GM19240 (cell line): ENCODE data around the gene MS4A4E.
"Not testable (repeated sequence)": the region's sequence is repeated elsewhere in the genome, so short reads cannot be mapped to it uniquely, and the experiment has no call there.

Source experiments
- DNase-seq: peaks from one replicate; pipeline ENCODE4 v3.0.0; 2011; ENCODE audit warnings: low spot score; ENCODE audit not compliant: insufficient read length

Gene MS4A4E

DNA sequence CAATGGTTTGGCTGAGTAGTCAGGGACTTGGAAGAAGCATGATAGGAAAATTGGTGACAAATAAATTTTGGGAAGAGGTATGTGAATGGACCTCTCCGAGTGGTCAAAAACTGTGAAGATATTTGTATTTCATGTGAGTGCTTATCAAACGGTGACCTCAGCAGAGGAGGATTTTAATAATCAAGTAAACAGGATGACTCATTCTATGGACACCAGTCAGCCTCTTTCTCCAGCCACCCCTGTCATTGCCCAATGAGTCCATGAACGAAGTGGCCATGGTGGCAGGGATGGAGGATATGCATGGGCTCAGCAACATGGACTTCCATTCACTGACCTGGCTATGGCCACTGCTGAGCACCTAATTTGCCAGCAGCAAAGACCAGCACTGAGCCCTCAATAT is 21.2 kb downstream of the MS4A4E start:
- no peak for DNase-seq

DNA sequence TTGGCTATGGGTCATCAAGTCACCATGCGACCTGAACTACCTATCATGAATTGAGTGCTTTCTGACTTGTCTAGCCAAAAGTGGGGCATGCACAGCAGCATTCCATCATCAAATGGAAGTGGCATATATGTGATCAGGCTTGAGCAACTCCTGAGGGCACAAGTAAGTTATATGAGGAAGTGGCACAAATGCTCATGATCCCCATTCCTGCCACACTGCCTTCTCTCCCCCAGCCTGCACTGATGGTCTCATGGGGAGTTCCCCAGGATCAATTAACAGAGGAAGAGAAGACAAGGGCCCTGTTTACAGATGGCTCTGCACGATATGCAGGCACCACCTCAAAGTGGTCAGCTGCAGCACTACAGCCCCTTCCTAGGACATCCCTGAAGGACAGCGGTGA is 21.8 kb downstream of the MS4A4E start:
- no peak for DNase-seq

DNA sequence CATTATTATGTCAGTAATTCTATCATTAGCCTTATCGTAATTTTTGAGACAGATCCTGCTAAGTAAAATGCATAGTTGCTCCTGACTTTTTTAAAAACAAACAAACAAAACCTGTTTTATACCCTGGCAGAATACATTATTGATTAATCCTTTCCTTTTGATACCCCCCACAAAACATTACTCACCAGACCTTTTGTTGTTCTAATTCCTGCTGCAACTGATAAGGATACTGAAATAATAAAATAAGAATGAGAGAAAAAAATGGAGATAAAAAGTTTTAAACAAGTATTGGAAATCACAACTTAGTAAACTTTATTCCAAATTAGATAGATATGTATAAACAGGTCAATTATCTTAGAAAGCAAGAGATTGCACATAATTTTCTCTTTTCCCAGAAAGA is 28.6 kb downstream of the MS4A4E start:
- DNase-seq, result no peak

DNA sequence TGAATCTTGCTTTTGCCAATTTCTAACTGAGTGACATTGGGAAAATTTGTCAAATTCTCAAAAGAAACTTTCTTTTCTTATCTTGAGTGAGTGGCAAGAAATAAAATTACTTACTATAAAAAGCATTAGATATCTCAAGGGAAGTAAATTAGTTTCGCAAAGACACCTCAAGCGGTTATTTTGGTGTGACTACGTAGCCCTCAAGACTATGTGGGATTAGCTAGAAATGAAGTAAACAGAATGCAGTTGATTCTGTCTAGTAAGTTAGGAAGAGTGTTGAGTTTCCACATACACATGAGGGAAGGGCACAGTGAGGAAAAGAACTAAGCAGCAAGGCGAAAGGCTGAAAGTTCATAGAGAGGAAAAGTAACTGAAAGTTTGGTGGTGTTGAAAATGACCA is 31.7 kb downstream of the MS4A4E start:
- no peak for DNase-seq

DNA sequence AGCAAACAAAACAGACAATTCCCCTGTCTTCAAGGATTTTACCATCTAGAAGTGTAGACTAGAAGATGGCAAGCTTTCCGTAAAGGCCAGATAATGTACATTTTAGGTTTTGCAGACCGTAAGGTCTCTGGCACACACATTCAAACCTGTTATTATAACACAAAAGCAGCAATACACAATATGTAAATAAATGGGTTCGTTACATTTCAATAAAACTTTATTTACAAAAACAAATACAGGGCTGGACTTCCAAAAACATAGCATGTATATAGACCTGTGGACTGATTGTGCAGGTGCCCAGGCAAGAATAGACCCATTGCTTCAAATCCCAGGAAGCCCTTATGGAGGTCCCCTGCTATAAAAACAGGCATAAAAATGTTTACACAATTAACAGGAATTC is 33.0 kb downstream of the MS4A4E start:
- DNase-seq, result no peak

DNA sequence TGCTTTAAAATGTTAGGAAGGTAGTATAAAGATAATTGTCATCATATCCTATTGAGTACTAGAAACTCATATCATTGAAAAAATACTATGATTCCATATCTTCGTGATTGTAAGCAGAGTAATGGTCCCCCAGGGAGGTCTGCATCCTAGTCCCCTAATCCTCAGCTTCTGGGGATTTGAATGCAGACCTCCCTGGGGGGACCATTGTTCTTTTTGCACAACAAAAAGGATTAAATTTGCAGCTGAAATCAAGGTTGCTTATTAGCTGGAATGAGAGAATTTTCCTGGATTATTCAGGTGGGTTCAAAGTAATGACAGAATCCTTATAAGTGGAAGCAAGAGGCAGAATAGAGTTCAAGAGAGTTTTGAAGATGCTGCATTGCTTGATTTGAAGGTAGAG is 34.0 kb downstream of the MS4A4E start:
- DNase-seq, result no peak

DNA sequence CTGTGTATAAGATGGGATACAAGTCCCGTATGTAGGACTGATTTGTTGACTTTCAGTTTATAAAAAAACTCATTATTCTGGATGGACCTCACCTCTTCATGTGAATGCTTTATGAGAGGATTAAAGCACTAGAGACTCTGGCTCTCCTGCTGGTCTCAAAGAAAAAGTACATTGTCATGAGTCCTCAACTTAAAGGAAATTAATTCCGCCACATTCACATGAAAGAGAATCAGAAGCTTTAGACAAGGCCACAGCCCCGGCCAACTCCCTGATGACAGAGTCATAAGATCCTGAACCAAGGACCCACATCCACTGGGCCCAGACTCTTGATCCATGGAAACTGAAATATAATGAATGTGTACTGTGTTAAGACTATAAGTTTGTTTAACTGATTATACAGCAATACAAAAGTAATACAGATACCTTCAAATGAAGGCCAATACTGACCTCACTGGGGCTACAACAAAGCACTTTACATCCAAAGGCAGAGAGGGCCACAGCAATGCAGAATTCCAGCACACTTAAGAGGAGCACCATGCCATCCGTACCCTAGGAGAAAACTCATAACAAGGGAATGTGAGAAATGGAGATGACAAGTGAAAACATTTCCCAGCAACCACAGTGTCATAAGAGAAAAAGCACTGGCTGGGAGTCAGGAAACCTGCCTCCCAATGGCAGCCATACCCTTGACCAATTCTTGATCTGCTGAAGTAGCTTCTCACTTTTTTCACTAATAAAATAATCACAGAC is 34.6 kb downstream of the MS4A4E start:
- DNase-seq, result no peak

DNA sequence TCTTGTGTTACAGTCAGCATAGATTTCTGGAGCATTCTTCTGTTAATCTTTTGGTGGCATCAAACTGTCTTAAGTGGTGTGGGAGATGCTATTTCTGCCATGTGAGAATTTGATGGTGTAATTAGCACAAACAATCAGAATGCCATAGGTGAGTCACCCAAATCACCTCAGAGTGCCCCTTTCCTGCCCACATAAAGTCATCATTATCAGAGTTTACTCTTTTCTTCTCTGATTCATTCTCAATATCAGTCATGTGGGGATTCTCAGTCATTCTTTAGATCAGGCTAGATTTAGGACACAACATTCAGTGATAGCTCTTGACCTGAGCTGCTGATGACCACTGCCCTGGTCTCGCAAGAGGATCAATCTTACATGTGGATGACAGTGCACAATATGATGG is 36.3 kb downstream of the MS4A4E start:
- DNase-seq, result no peak

DNA sequence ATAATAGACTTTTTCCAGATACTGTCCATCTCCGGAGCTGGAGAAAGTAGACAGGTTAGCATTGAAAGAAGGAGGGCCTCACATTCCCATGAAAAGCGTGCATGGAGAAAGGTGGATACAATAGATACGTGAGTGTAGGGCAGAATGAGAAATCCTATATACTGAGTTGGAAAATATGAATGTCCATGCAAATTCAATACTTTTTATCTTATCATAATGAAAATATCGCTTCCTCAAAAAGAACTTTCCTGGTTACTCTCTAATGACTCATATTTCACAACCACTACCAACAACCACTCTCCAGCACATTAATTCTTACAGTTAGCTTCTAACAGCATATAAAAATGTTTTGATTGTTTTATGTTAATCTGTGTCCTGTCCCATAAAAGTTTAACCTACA is 38.0 kb downstream of the MS4A4E start:
- no peak for DNase-seq

DNA sequence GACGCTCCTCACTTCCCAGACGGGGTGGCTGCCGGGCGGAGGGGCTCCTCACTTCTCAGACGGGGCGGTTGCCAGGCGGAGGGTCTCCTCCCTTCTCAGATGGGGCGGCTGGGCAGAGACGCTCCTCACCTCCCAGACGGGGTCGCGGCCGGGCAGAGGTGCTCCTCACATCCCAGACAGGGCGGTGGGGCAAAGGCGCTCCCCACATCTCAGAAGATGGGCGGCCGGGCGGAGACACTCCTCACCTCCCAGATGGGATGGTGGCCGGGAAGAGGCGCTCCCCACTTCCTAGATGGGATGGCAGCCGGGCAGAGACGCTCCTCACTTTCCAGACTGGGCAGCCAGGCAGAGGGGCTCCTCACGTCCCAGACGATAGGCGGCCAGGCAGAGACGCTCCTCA is 41.6 kb downstream of the MS4A4E start:
- DNase-seq, result not testable (repeated sequence)

DNA sequence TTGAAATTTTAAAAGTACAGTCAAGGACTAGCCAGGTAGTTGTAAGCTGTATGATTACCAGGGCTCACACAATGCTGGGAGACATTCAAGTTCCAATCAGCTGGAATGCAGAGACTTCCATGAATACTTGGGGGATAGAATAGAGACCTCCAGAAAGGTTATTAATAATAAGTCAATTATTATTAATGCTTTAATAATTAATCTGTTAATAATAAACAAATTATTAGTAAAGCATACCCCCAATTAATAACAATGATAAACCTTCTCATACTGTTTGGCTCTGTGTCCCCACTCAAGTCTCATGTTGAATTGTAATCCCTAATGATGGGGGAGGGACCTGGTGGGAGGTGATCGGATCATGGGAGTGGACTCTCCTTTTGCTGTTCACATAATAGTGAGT is 45.5 kb downstream of the MS4A4E start:
- no peak for DNase-seq

DNA sequence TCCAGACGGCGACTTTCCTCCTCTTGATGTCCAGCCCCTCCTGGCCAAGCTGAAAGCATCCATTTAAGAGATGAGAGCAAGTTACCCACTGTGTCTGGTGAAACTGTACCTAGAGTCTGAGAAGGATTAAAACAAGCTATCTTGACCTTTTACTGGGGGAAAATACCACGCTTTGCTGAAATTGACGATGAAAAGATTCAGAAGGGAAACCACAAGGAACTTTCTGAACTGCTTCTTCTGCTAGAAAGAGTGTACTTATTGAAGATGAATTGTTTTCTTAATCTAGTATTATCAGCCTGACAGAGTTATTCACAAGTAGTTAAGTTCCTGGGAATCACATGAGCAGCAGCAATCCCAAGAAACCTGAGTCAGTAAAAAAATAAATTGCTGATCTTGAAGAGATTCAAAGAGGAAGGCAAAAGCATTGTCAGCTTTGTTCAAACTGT is 47.0 kb downstream of the MS4A4E start:
- no peak for DNase-seq

DNA sequence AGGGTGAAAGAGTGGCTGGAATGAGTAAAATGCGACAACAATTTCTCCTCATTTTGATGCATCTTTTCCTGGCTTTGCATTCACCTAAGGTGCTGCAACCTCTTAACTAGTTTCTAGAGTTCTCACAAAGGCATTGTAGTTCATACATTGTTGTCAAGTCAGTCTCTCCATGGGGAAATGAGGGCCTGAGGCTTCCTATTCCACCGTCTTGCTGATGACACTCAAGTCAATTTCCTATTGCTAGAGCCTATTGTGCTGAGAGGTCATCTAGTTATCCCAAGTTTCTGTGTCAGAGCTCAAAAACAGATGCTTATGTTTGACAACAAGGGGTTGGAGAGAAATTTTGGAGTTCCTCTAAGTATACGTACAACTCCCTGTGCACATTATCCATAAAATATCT is 48.4 kb downstream of the MS4A4E start:
- DNase-seq, result no peak

DNA sequence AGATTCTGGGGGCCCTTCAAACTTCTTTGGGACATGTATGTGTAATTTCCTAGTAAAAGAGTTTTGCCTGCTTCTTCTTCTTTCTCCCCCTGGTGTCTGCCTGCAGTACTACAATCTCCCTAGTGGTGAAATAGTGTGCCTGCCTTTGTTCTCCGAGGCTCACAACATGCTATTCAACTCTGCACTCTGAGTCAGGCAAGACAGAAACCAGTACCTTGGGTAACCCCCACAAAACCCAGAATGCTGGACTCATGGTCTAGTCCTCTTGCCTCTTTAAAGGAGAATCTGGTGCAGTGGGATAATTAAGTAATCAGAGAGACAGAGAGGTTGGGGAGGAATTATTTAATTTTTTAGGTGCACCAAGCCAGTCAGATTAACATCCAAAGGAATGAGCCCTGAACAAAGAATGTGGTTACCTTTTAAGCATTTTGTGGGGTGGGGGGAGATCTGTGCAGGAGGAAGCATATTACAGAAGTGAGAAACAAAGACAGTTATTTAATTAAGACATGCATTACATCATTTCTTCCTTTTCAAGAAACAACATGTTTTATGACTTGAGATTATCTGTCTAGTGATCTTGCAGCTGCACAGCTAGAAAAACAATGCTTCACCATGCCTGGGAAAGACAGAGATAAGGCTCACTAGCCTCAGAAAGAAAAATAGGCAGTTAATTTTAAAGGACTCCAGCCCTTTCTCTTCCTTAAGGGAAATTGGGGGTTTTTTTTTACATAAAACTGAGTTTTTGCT is 49.1 kb downstream of the MS4A4E start:
- peak; percentile 11 for DNase-seq

DNA sequence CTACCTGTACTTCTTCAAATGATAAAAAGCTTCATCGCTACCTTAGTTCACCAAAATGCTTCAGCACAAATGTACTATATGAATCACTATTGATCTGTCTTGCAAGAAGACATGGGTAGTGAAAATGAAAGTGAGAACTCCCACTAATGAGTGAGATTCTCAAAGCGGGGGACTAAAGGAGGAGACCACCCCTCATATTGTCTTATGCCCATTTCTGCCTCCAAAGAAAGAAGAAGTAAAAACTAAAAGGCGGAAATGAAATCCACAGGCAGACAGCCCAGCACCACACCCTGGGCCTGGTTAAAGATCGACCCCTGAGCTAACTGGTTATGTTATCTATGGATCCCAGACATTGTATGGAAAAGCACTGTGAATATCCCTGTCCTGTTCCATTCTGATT is 50.4 kb downstream of the MS4A4E start:
- DNase-seq, result not testable (repeated sequence)

DNA sequence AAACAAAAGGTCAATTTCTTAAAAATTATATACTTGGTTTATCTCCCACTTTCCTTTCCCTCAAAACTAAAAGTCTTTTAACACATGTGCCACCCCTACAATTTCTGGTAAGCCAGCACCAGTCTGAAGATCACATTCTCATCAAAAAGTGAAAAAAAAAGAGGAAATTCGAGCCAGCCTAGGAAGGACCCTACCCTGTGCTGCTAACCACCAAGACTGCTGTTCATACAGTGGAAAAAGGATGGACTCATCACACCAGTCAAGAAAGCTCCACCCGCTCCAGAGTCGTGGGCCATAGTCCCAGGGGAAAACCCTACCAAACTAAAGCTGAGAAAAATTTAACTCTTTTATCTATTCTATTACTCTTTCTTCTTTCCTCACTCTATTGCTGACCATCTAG is 54.5 kb downstream of the MS4A4E start:
- DNase-seq, result not testable (repeated sequence)

DNA sequence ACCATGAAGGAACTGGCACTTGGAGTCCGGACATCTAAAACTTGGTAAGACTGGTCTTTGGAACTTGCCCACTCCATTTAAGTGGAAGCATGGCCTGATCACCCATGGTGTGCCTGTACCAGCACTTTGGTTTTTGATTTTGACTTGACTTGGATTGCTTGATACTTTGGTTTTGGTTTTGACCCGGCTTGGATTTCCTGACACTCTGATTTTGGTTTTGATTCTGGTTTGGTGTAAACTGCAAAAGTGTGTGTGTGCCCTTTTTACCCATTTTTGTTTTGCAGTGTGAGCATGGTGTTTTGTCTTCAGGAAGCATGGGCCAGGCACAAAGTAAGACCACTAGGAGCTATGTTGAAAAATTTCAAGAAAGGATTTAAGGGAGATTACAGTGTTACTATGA is 56.8 kb downstream of the MS4A4E start:
- DNase-seq, result not testable (repeated sequence)

DNA sequence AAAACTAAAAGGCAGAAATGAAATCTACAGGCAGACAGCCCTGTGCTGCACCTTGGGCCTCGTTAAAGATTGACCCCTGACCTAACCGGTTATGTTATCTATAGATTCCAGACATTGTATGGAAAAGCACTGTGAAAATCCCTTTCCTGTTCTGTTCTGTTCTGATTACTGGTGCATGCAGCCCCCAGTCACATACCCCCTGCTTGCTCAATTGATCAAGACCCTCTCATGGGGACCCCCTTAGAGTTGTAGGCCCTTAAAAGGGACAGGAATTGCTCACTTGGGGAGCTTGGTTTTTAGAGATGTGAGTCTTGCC is 57.5 kb downstream of the MS4A4E start:
- DNase-seq, result not testable (repeated sequence)

DNA sequence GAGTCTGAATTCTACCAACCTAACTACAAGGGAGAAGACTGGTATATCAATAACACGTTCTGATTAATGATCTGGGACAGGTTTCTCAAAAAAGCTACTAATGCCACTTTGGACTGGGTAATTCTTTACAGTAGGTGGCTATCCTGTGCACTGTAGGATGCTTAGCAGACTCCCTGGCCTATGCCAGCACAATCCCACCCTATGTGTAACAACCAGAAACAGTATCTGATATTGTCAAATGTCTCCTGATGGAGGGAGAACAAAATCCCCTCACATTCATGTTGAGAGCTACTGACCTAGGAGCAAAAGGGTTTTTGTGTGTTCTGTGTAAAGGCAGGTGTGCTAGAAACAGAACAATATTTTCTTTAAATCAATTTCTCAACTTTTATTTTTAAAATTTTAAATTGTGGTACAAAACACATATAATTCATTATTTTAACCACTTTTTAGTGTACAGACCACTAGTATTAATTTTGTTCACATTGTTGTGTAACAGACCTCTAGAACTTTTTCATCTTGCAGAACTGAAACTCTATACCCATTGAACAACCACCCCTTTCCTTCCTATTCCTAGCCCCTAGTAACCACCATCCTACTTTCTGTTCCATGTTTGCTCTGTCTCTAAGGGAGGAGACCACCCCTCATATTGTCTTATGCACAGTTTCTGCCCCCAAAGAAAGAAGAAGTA is 58.0 kb downstream of the MS4A4E start:
- DNase-seq, result no peak

DNA sequence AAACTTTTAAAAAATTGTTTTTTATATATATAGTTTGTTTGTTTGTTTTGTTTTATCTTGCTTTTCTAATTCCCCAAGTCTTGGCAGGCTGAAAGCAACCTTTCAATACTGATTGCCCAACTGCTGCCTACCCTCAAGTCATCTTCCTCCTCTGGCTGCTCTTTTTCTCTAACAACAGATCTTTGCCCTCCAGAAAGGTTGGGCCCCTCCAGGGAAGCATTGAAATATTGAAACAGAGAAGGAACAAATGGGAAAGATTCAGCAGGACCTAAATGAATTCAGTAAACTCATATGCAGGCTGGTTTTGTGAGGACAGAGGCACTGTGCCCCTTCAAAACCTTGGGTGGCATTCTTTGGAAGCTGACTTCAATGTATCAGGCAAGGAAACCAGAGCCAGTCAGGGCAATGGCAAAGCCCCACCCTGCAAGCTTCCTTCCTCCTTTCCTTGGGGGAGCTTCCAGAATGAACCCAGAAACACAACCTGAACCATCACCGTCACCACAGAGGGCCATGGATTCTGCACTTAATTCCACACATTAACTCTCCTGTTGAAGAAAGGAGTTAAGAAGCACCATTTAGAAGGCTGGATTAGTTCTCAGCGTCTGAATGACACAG is 59.2 kb downstream of the MS4A4E start:
- DNase-seq, result no peak

DNA sequence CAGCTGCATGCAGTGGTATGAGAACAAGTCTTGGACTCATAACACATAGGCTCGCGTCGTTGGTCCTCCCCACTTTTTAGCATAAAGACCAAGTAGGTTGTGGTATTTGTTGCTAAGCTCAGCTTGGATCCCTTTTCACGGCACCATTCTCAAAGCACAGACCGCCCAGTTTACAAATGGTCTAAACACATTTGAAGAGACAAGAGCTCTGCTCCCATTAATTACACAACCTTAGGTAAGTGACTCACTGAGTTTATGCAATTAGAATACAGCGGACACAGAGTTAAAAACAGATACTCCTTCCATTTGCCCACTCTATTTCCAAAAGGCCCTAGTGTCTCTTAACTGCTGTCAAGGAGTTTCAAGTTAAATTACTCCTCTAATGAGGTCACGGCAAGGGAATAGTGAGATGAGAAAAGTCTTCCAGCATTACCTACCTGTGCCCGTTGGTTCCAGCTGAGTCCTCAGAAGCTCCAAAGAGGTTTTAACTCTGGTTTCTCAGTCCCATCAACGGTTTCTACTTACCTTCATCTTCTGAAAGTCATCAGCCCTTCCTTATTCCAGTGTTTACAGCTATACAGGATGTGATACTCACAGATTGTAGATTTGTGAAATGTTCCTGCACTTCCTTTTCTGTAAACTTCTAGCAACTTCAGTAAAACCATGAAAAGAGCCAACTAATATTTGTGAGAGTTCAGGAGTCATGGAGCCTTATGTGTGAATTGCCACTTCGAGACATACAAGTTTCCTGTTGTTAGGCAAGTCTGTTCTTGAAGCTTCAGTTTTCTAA is 60.2 kb downstream of the MS4A4E start, which contains the start of gene MS4A6A:
MS4A6A (minus strand) TSS at position 543 of the 790 bp plus-strand sequence. CDS start 1,356 bp downstream, outside the sequence.
- no peak for DNase-seq
